Measurements from ENCODE around the gene NANOS3. TPM values are rescaled to one million over a fixed set of nuclear protein-coding genes. Genes with fewer than 3 reads are reported as not detected.

Gene NANOS3
- total RNA-seq (2014; rRNA removed) = not detected in 2 replicates
- 1.3 TPM for polyA plus RNA-seq (2012)

- no peak for DNase-seq (ENCODE audit: low read depth)
Observed at GRCh38 chr19:13876834-13877233, at the start of gene NANOS3. Gene NANOS3, plus strand, starts transcription at chr19:13877134. Its CDS starts 115 bp downstream, at chr19:13877249.

GRCh38 chr19:13827656-13828055, 49.3 kb upstream of the NANOS3 start:
- no peak for DNase-seq (ENCODE audit: low read depth)

GRCh38 chr19:13830114-13830740, 46.7 kb upstream of the NANOS3 start:
- no peak for DNase-seq (ENCODE audit: low read depth)

GRCh38 chr19:13830741-13831536, 46.0 kb upstream of the NANOS3 start:
- DNase-seq (ENCODE audit: low read depth) = no peak

GRCh38 chr19:13831537-13832467, 45.1 kb upstream of the NANOS3 start:
- DNase-seq (ENCODE audit: low read depth) = no peak

GRCh38 chr19:13833330-13834243, 43.3 kb upstream of the NANOS3 start:
- peak; percentile 73 for DNase-seq (ENCODE audit: low read depth)

GRCh38 chr19:13834244-13835069, 42.5 kb upstream of the NANOS3 start:
- peak; percentile 46 for DNase-seq (ENCODE audit: low read depth)

GRCh38 chr19:13835791-13836723, 40.9 kb upstream of the NANOS3 start:
- no peak for DNase-seq (ENCODE audit: low read depth)

- no peak for DNase-seq (ENCODE audit: low read depth)
Observed at GRCh38 chr19:13838435-13839129, 38.4 kb upstream of the NANOS3 start.

- DNase-seq (ENCODE audit: low read depth) = peak; percentile 85
Observed at GRCh38 chr19:13839130-13839937, 37.6 kb upstream of the NANOS3 start.

GRCh38 chr19:13839938-13840304, 37.0 kb upstream of the NANOS3 start:
- no peak for DNase-seq (ENCODE audit: low read depth)

- DNase-seq (ENCODE audit: low read depth) = peak; percentile 72
Observed at GRCh38 chr19:13840305-13841085, 36.4 kb upstream of the NANOS3 start.

GRCh38 chr19:13841086-13841961, 35.6 kb upstream of the NANOS3 start:
- peak; percentile 61 for DNase-seq (ENCODE audit: low read depth)

- no peak for DNase-seq (ENCODE audit: low read depth)
Observed at GRCh38 chr19:13841962-13842290, 35.0 kb upstream of the NANOS3 start.

- peak; percentile 73 for DNase-seq (ENCODE audit: low read depth)
Observed at GRCh38 chr19:13842291-13843103, 34.4 kb upstream of the NANOS3 start.
